SH-SY5Y (cell line): Measurements from ENCODE around the gene TMEM127.

Experiments used
- GATA2 ChIP-seq: IDR thresholded peaks from 2 replicates; pipeline ENCODE4 v1.6.1; 2011; ENCODE audit warnings: mild to moderate bottlenecking, low read depth, low read length
- GATA3 ChIP-seq: IDR thresholded peaks from 2 replicates; pipeline ENCODE4 v1.6.1; 2011; ENCODE audit warnings: low read depth, mild to moderate bottlenecking, low read length, moderate library complexity

GRCh38 chr2:96207774-96208142 lies 58.0 kb downstream of the TMEM127 start:
- no peak for TF ChIP-seq GATA2
- TF ChIP-seq GATA3, result no peak
